SU-DHL-6 (cell line): ENCODE measurements around the gene ATP5F1E.

Source experiments
- H2AFZ ChIP-seq: fragments of 200-600 bp; sonication (generic); 2 replicates; pipeline ENCODE4 v1.6.1; 2014; ENCODE audit warnings: low read depth, mild to moderate bottlenecking, moderate library complexity, mixed read lengths, antibody characterized with exemption, low read length; ENCODE audit not compliant: severe bottlenecking
- H3F3A ChIP-seq: fragments of 200-600 bp; shearing (Covaris generic); 2 replicates; pipeline ENCODE4 v1.6.0; 2016; ENCODE audit warnings: antibody characterized with exemption, mild to moderate bottlenecking; ENCODE audit not compliant: insufficient read depth
- H3K27ac ChIP-seq: fragments of 200-600 bp; sonication (generic); 2 replicates; pipeline ENCODE4 v1.5.1; 2016; ENCODE audit warnings: low read depth, mild to moderate bottlenecking, low read length, moderate library complexity, mixed read lengths
- H3K27me3 ChIP-seq: fragments of 200-600 bp; sonication (generic), shearing (Covaris generic); 2 replicates; pipeline ENCODE4 v1.6.0; 2014; ENCODE audit warnings: mild to moderate bottlenecking, low read length
- H3K36me3 ChIP-seq: fragments of 200-600 bp; sonication (generic); 2 replicates; pipeline ENCODE4 v1.6.1; 2014; ENCODE audit warnings: mild to moderate bottlenecking, low read length, mixed read lengths
- H3K4me2 ChIP-seq: fragments of 300-600, 200-600 bp; shearing (Covaris generic), sonication (generic); 2 replicates; pipeline ENCODE4 v1.6.0; 2014; ENCODE audit warnings: low read length, low read depth, mild to moderate bottlenecking; ENCODE audit not compliant: poor library complexity, severe bottlenecking
- H3K4me3 ChIP-seq: fragments of 200-600 bp; sonication (generic); 2 replicates; pipeline ENCODE4 v1.5.1; 2014; ENCODE audit warnings: antibody characterized with exemption, low read length, mild to moderate bottlenecking, mixed read lengths; ENCODE audit not compliant: insufficient read depth, poor library complexity, severe bottlenecking
- H3K79me2 ChIP-seq: fragments of 200-600 bp; sonication (generic); 2 replicates; pipeline ENCODE4 v1.6.1; 2014; ENCODE audit warnings: mild to moderate bottlenecking, low read length, moderate library complexity; ENCODE audit not compliant: insufficient read depth
- H3K9ac ChIP-seq: fragments of 200-600 bp; sonication (generic); 2 replicates; pipeline ENCODE4 v1.7.0; 2014; ENCODE audit warnings: mild to moderate bottlenecking, low read length
- H3K9me2 ChIP-seq: fragments of 200-600 bp; sonication (generic); replicated peaks from 2 replicates; pipeline ENCODE4 v1.6.1; 2014; ENCODE audit warnings: low read length; ENCODE audit not compliant: insufficient read depth
- H3K9me3 ChIP-seq: fragments of 200-600 bp; sonication (generic); 2 replicates; pipeline ENCODE4 v1.6.1; 2014; ENCODE audit warnings: low read length, mixed read lengths; ENCODE audit not compliant: insufficient read depth
- H4K20me1 ChIP-seq: fragments of 200-600 bp; sonication (generic); 2 replicates; pipeline ENCODE4 v1.6.1; 2014; ENCODE audit warnings: low read depth, mild to moderate bottlenecking, antibody characterized with exemption, low read length, moderate library complexity, mixed read lengths
- EZH2phosphoT487 ChIP-seq: fragments of 200-600 bp; sonication (generic), shearing (Covaris generic); conservative IDR thresholded peaks from 2 replicates; pipeline ENCODE4 v1.6.1; 2018; ENCODE audit warnings: mild to moderate bottlenecking, antibody characterized with exemption, low read length, moderate library complexity, mixed read lengths
- TF ChIP-seq, protein P1 (sequence below): fragments of 200-600 bp; sonication (generic); IDR thresholded peaks from one replicate; pipeline ENCODE4 v1.5.1; 2017; ENCODE audit warnings: antibody characterized with exemption, mild to moderate bottlenecking, low read length, moderate library complexity; ENCODE audit not compliant: insufficient read depth, poor library complexity, severe bottlenecking

Gene ATP5F1E

DNA sequence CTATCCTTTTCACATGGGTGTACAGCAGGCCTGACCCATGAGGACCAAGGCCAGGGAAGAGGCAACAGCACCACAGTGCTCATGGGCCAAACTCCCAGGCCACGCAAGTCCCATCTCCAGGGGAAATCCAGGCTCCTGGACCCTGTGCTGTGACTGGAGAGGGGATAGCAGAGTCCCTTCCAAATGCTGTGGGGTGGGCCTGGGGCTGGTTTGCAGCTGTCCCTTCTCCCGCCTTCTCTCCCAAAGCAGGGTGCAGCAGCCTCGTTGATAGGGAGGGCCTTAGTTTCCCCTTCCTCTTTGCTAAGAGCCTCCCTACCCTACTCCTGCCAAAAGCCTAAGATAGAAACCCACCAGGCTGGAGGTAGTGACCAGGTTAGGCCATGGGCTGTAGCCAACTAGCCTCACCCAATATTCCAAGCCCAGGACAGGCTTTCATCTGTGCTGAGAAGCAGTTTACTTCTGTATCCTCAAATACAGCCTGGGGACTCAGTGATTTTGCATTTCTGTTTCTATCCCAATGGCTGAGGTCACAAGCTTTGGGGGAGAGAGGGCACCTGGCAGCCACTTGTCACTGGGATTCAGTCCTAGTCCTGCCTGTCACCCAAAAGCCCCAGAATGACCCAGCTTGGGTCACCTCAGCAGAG lies 26.5 kb downstream of the ATP5F1E start:
- no peak overlapping the region for H2AFZ ChIP-seq
- peak overlapping the region; percentile 86 for H3K27ac ChIP-seq
- peak overlapping the region; percentile 91 for H3K9ac ChIP-seq
- no peaks in the 10 kb centered on the region for H3K9me2 ChIP-seq
- H3K9me3 ChIP-seq: no peaks in the 10 kb centered on the region
- TF ChIP-seq, protein P1, sequence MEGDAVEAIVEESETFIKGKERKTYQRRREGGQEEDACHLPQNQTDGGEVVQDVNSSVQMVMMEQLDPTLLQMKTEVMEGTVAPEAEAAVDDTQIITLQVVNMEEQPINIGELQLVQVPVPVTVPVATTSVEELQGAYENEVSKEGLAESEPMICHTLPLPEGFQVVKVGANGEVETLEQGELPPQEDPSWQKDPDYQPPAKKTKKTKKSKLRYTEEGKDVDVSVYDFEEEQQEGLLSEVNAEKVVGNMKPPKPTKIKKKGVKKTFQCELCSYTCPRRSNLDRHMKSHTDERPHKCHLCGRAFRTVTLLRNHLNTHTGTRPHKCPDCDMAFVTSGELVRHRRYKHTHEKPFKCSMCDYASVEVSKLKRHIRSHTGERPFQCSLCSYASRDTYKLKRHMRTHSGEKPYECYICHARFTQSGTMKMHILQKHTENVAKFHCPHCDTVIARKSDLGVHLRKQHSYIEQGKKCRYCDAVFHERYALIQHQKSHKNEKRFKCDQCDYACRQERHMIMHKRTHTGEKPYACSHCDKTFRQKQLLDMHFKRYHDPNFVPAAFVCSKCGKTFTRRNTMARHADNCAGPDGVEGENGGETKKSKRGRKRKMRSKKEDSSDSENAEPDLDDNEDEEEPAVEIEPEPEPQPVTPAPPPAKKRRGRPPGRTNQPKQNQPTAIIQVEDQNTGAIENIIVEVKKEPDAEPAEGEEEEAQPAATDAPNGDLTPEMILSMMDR: no peak
- peak overlapping the region; percentile 86 for H3K4me2 ChIP-seq
- H3K4me3 ChIP-seq: peak overlapping the region; percentile 74
- H3K79me2 ChIP-seq: peaks cover 32% of the 10 kb centered on the region
- H4K20me1 ChIP-seq: 0 out of 2 replicates have a peak, but pooled peaks cover 3% of the 10 kb centered on the region
- no peaks in the 10 kb centered on the region for H3K36me3 ChIP-seq
- H3F3A ChIP-seq: peaks cover 12% of the 10 kb centered on the region
- no peaks in the 10 kb centered on the region for H3K27me3 ChIP-seq

GRCh38 chr20:59004763-59005522 lies 27.2 kb downstream of the ATP5F1E start:
- no peak overlapping the region for H2AFZ ChIP-seq
- H3K79me2 ChIP-seq: peaks cover 32% of the 10 kb centered on the region
- peak overlapping the region; percentile 74 for H3K4me3 ChIP-seq
- H3K9ac ChIP-seq: peak overlapping the region; percentile 91
- 0 out of 2 replicates have a peak, but pooled peaks cover 3% of the 10 kb centered on the region for H4K20me1 ChIP-seq
- H3K4me2 ChIP-seq: peak overlapping the region; percentile 86
- H3K9me2 ChIP-seq: no peaks in the 10 kb centered on the region
- TF ChIP-seq, protein P1: no peak
- TF ChIP-seq EZH2phosphoT487: no peak
- H3K36me3 ChIP-seq: no peaks in the 10 kb centered on the region
- peaks cover 12% of the 10 kb centered on the region for H3F3A ChIP-seq
- peak overlapping the region; percentile 86 for H3K27ac ChIP-seq
- no peaks in the 10 kb centered on the region for H3K27me3 ChIP-seq
- no peaks in the 10 kb centered on the region for H3K9me3 ChIP-seq

DNA sequence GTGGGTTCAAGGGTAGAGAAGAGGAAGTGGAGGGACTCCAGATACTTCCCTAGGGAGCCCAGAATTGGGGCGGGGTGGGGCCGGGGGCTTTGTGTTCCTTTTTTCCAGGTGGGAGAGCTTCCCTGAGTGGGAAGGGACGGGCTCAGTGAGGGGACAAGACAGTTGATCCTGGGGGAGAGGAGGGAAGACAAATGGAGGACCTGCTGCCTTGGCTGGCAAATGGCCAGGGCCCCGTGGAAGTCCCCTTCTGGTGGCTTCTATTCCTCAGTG lies 27.7 kb downstream of the ATP5F1E start:
- no peak for TF ChIP-seq EZH2phosphoT487
- TF ChIP-seq, protein P1: no peak
- H4K20me1 ChIP-seq: 0 out of 2 replicates have a peak, but pooled peaks cover 3% of the 10 kb centered on the region
- H3K79me2 ChIP-seq: peaks cover 32% of the 10 kb centered on the region
- H3K9me3 ChIP-seq: no peaks in the 10 kb centered on the region
- H3K4me2 ChIP-seq: peak overlapping the region; percentile 86
- H3F3A ChIP-seq: peaks cover 12% of the 10 kb centered on the region
- H3K36me3 ChIP-seq: no peaks in the 10 kb centered on the region
- no peaks in the 10 kb centered on the region for H3K9me2 ChIP-seq
- H3K9ac ChIP-seq: peak overlapping the region; percentile 91
- peak overlapping the region; percentile 74 for H3K4me3 ChIP-seq
- peak overlapping the region; percentile 86 for H3K27ac ChIP-seq
- no peak overlapping the region for H2AFZ ChIP-seq
- no peaks in the 10 kb centered on the region for H3K27me3 ChIP-seq
